HG02798 (cell line): ENCODE results near the gene ZNF569.
"Not testable (repeated sequence)": the region's sequence is repeated elsewhere in the genome, so short reads cannot be mapped to it uniquely, and the experiment has no call there.

Source experiments
- ATAC-seq: cut with Tn5 transposase; IDR thresholded peaks from one replicate; pipeline ENCODE4 v1.9.1; 2021; ENCODE audit warnings: mild to moderate bottlenecking; ENCODE audit not compliant: unreplicated experiment, poor library complexity

Gene ZNF569

DNA sequence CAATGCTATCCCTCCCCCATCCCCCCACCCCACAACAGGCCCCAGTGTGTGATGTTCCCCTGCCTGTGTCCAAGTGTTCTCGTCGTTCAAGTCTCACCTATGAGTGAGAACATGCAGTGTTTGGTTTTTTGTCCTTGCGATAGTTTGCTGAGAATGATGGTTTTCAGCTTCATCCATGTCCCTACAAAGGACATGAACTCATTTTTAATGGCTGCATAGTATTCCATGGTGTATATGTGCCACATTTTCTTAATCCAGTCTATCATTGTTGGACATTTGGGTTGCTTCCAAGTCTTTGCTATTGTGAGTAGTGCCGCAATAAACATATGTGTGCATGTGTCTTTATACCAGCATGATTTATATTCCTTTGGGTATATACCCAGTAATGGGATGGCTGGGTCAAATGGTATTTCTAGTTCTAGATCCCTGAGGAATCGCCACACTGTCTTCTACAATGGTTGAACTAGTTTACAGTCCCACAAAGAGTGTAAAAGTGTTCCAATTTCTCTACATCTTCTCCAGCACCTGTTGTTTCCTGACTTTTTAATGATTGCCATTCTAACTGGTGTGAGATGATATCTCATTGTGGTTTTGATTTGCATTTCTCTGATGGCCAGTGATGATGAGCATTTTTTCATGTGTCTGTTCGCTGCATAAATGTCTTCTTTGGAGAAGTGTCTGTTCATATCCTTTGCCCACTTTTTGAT is 61.0 kb downstream of the ZNF569 start:
- not testable (repeated sequence) for ATAC-seq

DNA sequence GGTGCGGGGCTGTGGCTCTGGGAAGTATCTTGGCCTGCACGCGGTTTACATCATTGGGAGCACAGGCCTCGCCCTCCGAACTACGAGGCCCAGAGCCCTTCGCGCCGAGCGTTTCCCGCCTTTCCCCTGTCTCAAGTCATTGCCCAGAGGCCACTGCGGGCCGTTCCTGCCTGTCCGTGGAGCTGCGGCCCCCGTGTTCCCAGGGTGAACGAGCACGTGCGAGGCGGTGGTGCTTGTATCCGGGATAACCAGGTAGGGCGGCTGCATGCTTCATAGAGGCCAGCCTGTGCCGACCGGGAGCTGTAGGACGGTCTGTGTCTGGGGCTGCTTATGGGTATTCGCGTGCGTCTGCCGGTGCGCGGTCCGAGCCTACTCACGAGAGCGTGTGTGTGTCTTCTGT is 63.8 kb downstream of the ZNF569 start:
- no peak for ATAC-seq

DNA sequence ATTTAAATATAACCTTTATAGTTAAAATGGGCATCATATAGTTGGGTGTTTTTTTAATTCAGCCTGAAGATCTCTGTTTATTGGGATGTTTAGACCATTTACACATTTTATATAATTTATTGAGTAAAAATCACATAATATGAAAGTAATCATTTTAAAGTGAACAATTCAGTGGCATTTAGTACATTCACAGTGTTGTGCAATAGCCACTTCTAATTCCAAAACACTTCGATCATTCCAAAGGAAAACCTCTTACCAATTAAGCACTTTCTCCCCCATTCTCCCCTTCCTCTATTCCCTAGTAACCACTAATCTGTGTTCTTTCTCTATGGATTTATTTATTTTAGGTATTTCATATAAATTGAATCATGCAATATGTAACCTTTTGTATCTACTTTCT is 66.2 kb downstream of the ZNF569 start:
- no peak for ATAC-seq

DNA sequence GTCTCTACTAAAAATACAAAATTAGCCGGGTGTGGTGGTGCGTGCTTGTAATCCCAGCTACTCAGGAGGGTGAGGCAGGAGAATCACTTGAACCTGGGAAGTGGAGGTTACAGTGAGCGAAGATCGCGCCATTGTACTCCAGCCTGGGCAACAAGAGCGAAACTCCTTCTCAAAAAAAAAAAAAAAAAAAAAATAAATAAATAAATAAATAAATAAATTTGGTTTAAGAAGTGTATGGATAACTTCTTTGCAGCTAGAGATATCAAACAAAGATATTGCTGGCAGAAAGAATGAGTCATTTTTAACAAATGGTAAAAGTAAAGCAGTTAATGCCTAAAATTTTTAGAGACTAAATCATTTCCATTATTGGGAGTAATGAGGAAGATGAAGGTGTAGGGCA is 75.8 kb downstream of the ZNF569 start:
- not testable (repeated sequence) for ATAC-seq

DNA sequence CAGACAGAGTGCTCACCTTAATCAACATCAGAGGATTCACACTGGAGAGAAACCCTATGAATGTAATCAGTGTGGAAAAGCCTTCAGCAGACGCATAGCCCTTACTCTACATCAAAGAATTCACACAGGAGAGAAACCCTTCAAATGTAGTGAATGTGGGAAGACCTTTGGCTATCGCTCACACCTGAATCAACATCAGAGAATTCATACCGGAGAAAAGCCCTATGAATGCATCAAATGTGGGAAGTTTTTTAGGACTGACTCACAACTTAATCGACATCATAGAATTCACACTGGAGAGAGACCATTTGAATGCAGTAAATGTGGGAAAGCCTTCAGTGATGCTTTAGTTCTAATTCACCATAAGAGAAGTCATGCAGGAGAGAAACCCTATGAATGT is 78.0 kb downstream of the ZNF569 start:
- ATAC-seq = no peak

DNA sequence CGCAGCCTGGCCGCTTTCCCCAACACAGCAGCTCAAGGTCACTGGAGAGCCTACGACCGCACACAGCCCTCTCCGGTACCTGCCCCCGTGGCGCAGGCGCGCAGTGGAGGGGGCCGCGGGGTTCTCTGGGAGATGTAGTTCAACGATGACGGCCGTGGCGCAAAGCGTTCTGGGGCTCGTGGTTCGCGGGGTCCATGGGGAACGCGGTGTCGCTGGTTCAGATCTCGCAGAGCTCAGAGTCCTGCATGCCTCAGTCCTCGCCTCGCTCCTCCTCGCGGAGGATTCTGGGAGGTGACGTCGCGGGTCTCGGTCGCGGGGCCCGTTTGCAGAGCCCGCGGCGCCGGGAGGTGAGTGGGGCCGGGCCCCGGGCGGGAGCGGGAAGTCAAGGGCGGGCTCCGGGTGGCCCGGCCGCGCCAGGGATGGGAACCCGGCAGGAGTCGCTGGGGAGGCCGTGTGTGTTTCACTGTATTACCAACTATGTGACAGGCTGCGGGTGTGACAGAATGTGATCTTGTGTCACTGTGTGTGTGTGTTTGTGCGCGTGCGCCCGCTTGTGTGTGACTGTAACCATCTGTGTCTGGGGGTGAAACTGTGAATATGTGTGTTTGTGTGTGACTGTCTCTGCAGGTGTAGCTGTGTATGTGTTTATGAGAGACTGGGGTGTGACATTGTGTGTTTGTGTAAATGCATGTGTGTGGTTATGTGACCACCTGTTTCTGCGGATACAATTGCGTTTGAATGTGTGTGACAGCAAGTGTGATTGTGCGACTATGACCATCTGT is 96.2 kb downstream of the ZNF569 start, which contains the start of gene ZNF527:
Gene ZNF527 (plus strand): TSS at position 220 of the 782 bp plus-strand sequence. CDS start 3,100 bp downstream, outside the sequence.
- peak; percentile 95 for ATAC-seq

DNA sequence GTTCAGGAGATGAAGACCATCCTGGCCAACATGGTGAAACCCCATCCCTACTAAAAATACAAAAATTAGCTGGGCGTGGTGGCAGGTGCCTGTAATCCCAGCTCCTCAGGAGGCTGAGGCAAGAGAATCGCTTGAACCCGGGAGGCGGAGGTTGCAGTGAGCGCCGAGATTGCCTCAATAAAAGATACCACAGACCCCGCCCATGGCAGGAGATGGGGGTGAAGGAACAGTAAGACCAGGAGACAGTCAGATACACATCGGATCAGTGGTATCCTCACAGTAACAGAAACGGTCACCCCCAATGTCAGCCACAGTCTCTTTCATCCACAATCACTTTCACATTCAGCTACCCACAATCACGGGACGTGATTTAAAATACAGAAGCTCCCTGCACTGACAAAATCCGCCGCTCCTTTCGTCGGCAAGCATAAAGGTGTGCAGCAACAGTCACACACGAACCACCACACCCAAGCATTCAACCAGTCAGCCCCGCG is 96.8 kb downstream of the ZNF569 start:
- ATAC-seq = peak; percentile 17

DNA sequence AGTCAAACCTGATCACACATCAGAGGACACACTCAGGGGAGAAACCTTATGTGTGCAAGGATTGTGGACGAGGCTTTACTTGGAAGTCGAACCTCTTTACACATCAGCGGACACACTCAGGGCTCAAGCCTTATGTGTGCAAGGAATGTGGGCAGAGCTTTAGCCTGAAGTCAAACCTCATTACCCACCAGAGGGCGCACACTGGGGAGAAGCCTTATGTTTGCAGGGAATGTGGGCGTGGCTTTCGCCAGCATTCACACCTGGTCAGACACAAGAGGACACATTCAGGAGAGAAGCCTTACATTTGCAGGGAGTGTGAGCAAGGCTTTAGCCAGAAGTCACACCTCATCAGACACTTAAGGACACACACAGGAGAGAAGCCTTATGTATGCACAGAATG is 104.5 kb downstream of the ZNF569 start:
- ATAC-seq = no peak

DNA sequence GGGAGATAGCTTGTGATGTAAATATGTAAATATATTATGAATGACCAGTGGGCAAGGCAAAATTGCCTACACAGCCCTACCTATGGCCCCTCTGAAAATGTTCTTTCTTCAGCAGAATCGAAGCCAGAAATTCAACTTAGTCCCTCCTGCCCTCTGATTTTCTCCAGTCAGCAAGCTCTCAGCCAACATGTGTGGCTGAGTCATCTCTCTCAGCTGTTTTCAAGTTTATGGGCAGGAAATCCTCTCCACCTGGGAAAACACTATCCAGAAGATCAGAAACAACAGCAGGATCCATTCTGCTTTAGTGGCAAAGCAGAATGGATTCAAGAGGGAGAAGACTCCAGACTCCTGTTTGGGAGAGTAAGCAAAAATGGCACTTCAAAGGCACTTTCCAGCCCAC is 105.2 kb downstream of the ZNF569 start:
- ATAC-seq = no peak
